ENCODE results near the gene S100P.
A peak's percentile ranks its signal among the peaks of the same experiment; 100 is the strongest.
"Not testable (repeated sequence)": the region's sequence is repeated elsewhere in the genome, so short reads cannot be mapped to it uniquely, and the experiment has no call there.

S100P gene

DNA sequence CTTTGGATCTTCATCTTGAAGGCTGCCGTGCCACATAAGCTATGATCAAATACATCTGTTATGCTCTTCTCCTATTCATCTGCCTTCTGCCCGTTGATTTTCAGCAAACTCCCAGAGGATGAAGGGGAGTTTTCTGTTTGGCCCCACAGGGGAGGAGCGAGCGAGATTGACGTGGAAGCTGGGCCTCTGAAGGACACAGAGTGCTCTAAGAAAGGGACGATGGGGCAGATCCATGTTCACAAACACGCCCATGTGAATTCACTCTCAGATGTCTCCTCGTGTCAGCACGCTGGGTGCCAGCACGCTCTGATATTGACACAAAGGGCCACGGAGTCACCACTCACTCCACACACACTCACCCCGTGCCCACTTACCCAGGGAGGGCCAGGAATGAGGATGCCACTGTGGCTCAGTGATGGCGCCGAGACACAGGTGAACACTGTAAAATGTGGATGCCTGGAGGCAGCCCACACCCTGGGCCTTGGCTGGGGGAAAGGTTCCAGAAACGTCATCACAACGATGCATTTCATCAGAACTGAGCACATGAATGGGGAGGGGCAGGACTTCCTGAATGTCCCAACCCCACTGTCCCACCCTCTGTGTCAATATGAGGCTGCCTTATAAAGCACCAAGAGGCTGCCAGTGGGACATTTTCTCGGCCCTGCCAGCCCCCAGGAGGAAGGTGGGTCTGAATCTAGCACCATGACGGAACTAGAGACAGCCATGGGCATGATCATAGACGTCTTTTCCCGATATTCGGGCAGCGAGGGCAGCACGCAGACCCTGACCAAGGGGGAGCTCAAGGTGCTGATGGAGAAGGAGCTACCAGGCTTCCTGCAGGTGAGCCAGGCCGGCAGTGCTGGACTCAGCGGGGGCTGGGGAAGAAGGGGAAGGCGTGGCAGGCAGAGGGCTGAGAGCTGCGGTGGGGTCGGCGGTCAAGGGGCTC is at the start of gene S100P:
Gene S100P (plus strand): TSS at position 648 of the 946 bp plus-strand sequence. CDS start 55 bp downstream, at position 703.
- DNase-seq = no peak

DNA sequence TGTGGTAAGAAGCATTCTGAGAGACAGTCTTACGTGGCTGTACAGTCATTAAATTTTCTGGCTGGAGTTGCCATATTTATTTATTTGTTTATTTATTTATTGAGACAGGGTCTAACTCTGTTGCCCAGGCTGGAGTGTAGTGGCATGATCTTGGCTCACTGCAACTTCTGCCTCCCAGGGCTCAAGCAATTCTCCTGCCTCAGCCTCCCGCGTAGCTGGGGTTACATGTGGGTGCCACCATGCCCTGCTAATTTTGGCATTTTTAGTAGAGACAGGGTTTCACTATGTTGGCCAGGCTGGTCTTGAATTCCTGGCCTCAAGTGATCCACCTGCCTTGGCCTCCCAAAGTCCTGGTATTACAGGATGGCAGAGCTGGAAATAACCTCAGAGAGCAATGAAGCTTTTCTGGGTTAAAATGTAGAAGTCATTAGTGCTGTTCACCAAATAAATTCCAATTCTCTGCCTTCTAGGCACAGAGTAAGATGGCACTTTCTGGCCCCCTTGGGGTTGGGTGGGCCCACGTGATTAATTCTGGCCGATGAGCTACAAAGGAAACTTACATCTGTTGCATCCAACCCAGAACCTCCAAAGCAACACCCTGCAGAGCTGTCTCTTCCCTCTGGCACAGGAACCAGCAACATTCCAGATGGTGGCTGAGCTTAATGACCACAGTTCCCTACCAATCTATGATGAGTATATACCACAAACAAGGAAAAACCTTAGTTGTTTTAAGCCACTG is 48.7 kb upstream of the S100P start:
- no peak for DNase-seq

- no peak for DNase-seq
Measured at GRCh38 chr4:6647169-6647568, 46.5 kb upstream of the S100P start.

- no peak for DNase-seq
Measured at GRCh38 chr4:6647582-6648230, 46.0 kb upstream of the S100P start.

DNA sequence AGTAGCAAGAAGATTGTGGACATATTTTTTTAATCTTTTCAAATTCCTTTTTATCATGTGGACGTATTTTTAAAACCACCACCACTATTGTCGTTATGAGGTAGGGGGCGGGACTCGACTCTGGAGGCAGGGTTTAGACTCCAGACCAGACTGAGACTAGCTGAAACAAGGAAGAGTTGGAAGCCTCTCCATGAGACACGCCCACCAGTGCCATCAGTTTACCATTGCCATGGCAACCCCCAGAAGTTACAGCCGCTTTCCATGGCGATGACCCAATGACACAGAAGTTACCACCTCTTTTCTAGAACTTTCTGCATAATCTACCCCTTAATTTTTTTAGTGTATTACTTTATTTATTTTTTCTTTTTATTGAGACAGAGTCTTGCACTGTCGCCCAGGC is 44.5 kb upstream of the S100P start:
- no peak for DNase-seq

- not testable (repeated sequence) for DNase-seq
Measured at GRCh38 chr4:6654211-6654610, 39.5 kb upstream of the S100P start.

- DNase-seq = not testable (repeated sequence)
Measured at GRCh38 chr4:6655291-6655690, 38.4 kb upstream of the S100P start.

- no peak for DNase-seq
Measured at GRCh38 chr4:6655924-6656323, 37.8 kb upstream of the S100P start.

DNA sequence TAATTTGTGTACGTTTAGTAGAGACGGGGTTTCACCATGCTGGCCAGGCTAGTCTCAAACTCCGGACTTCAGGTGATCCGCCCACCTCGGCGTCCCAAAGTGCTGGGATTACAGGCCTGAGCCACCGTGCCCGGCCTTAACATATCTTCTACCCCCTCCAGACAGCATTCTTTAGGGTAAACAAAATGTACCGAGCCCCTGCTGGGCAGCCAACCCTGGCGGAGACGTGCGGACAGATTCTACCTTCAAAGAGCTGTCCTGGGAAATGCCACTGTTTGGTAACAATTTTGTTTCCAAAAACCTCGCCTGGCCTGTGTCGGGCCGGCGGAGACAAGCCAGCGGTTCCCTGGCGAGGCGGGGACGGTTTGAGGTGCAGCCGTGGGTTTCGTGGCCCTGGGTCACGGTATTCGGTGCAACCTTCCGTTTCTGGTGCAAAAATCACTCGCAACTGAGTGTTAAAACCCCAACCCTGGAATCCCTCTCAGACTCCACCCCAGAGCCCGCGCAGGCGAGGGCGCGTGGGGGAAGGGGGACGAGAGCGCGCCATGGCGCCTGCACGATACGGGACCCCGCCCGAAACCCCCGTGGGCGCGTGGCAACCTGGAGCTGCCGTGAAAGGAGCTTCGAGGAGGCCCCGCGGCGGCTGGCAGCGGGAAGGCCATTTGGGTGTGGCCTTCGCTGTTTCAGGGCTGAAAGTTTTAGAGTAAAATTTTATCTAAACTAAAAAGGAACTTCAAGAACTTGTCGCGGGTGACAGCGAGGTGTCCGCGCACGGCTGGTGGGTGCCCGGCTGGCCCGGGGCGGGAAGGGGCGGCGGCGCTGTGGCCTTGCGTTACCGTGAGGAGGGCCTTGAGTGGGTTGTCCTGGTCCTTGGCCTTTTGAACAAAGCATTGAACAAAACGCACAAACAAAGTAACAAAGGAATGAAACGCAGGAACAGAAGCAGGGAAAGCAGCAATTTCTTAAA is 36.2 kb upstream of the S100P start:
- DNase-seq = no peak

- no peak for DNase-seq
Measured at GRCh38 chr4:6658209-6658595, 35.5 kb upstream of the S100P start.

- peak; percentile 48 to 65 for DNase-seq
Measured at GRCh38 chr4:6658597-6659075, 35.0 kb upstream of the S100P start.

GRCh38 chr4:6659897-6660296 is 33.8 kb upstream of the S100P start:
- no peak for DNase-seq

DNA sequence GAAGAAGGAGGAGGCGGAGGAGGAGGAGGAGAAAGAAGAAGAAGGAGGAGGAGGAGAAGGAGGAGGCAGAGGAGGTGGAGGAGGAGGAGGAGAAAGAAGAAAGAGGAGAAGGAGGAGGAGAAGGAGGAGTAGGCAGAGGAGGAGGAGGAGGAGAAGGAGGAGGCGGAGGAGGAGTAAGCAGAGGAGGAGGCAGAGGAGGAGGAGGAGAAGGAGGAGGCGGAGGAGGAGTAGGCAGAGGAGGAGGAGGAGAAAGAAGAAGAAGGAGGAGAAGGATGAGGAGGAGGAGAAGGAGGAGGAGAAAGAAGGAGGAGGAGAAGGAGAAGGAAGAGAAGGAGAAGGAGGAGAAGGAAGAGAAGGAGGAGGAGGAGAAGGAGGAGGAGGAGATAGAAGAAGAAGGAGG is 33.2 kb upstream of the S100P start:
- no peak for DNase-seq

DNA sequence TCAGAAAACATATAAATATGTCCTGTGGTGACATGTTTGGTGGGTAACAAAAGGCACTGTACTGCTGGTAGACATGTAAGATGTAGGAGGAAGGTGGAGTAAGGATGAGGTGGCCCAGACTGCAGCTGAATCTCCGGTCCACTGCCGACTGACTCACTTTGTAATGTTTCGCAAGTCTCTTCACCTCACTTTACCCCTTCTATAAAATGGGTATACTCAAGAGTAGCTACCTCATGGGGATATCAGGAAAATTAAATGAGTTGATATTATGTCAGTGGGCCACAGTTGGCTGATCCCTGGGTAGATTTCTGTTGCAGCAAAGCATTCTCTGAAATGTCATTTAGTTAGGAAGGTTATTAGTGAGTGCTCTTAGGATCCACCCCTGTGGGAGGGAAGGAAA is 31.1 kb upstream of the S100P start:
- no peak for DNase-seq

GRCh38 chr4:6663596-6664393 is 29.9 kb upstream of the S100P start:
- DNase-seq = no peak

DNA sequence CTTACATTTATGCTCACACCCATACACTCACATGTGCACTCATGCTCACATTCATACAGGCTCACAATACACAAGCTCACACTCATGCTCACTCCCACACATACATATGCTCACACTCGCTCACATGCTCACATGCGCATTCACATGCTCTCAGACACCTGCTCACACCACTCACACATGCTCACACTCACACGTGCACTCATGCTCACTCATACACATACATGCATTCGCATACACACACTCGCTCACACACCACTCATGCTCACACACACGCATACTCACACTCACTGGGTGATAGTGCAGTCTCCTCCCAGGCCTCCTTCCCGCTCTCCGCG is 28.4 kb upstream of the S100P start:
- no peak for DNase-seq

GRCh38 chr4:6668391-6668790 is 25.3 kb upstream of the S100P start:
- no peak for DNase-seq

DNA sequence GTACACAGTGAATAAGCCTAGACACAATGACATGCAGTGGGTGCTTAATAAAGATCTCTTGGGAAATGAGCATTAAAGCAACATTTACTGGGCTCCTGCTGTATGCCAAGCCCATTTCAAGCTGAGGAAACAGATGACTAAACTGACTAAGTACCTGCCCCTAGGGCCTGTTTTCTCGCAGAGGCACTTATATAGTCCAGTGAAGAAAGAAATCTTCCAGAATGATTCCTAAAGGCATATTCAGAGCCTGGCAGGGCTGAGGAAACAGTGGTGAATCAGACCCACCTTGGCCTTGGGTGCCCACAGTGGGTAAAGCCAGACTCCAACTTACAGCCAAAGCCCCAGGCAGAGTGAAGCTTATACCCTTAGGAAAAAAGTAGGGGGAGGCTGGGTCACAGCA is 22.0 kb upstream of the S100P start:
- no peak for DNase-seq

- DNase-seq = no peak
Measured at GRCh38 chr4:6672131-6672530, 21.5 kb upstream of the S100P start.

GRCh38 chr4:6672541-6673190 is 21.0 kb upstream of the S100P start:
- DNase-seq = not testable (repeated sequence)

DNA sequence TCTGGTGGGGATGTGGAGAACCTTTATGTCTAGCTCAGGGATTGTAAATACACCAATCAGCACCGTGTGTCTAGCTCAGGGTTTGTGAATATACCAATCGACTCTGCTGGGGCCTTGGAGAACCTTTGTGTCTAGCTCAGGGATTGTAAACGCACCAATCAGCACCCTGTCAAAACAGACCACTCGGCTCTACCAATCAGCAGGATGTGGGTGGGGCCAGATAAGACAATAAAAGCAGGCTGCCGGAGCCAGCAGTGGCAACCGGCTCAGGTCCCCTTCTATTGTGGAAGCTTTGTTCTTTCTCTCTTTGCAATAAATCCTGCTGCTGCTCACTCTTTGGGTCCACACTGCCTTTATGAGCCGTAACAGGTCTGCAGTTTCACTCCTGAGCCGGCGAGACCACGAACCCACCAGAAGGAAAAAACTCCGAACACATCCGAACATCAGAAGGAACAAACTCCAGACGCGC is 20.5 kb upstream of the S100P start:
- DNase-seq = peak; percentile 72 to 77

Data from CD4-positive, alpha-beta T cell treated with Interleukin-1 beta for 1 hour (primary cell).